ENCODE results near the gene ANKS1A. TPM values are rescaled to one million over a fixed set of nuclear protein-coding genes. Genes with fewer than 3 reads are reported as not detected.

ANKS1A gene
- total RNA-seq, 2 experiments from 2014 or later: 6.0 to 6.7 TPM

GRCh38 chr6:34950849-34951248 is 61.8 kb downstream of the ANKS1A start:
- ChIA-PET CTCF (interaction anchor here (3.0 kb wide), 1 partner anchor 189 kb away, joined by 10 read pairs; no protein-coding TSS in a partner anchor), POLR2A (interaction anchor here (1.2 kb wide), 1 partner anchor 9 kb away, joined by 5 read pairs; no protein-coding TSS in a partner anchor)
- Mint-ChIP-seq H3K4me3 (no peak overlapping the region), H3K36me3 (ENCODE audit: low read depth) (no peaks in the 10 kb centered on the region), H3K9me3 (no peaks in the 10 kb centered on the region), H3K27ac (no peak overlapping the region), H3K27me3 (no peaks in the 10 kb centered on the region), H3K4me1 (ENCODE audit: low read depth) (peaks cover 17% of the 10 kb centered on the region)
- DNase-seq: no peak
- intact Hi-C loops (cut with micrococcal nuclease): no loop called here
- ATAC-seq: no peak
- TF ChIP-seq CTCF (IDR thresholded peaks at IDR 0.05): no peak

GRCh38 chr6:34951731-34952130 is 62.7 kb downstream of the ANKS1A start:
- Mint-ChIP-seq H3K27ac (no peak overlapping the region), H3K27me3 (no peaks in the 10 kb centered on the region), H3K4me3 (no peak overlapping the region), H3K9me3 (no peaks in the 10 kb centered on the region), H3K36me3 (ENCODE audit: low read depth) (no peaks in the 10 kb centered on the region), H3K4me1 (ENCODE audit: low read depth) (peaks cover 19% of the 10 kb centered on the region)
- DNase-seq (no peak), ATAC-seq (no peak)
- ChIA-PET CTCF (interaction anchor here (3.0 kb wide), 1 partner anchor 188 kb away, joined by 10 read pairs; no protein-coding TSS in a partner anchor), POLR2A (interaction anchor here (1.2 kb wide), 1 partner anchor 9 kb away, joined by 5 read pairs; no protein-coding TSS in a partner anchor)
- intact Hi-C loops (cut with micrococcal nuclease): no loop called here
- no peak for TF ChIP-seq CTCF (IDR thresholded peaks at IDR 0.05)

- ATAC-seq (no peak), DNase-seq (no peak)
- no peak overlapping the region for H3K4me3 Mint-ChIP-seq
- H3K36me3 Mint-ChIP-seq (ENCODE audit: low read depth): no peaks in the 10 kb centered on the region
- H3K27me3 Mint-ChIP-seq: no peaks in the 10 kb centered on the region
- ChIA-PET CTCF (interaction anchor here (1.2 kb wide), 1 partner anchor 193 kb away, joined by 3 read pairs; no protein-coding TSS in a partner anchor), POLR2A (no interaction called here)
- peaks cover 17% of the 10 kb centered on the region for H3K4me1 Mint-ChIP-seq (ENCODE audit: low read depth)
- no peak for TF ChIP-seq CTCF (IDR thresholded peaks at IDR 0.05)
- intact Hi-C loops (cut with micrococcal nuclease): no loop called here
- H3K9me3 Mint-ChIP-seq: no peaks in the 10 kb centered on the region
- no peak overlapping the region for H3K27ac Mint-ChIP-seq
These were observed 64.3 kb downstream of the ANKS1A start for GRCh38 chr6:34953061-34954025.

- ChIA-PET CTCF (interaction anchor here (1.9 kb wide), 1 partner anchor 32 kb away, joined by 7 read pairs; no protein-coding TSS in a partner anchor), POLR2A (no interaction called here)
- Mint-ChIP-seq H3K36me3 (ENCODE audit: low read depth) (no peaks in the 10 kb centered on the region), H3K4me1 (ENCODE audit: low read depth) (peaks cover 14% of the 10 kb centered on the region), H3K4me3 (no peak overlapping the region), H3K27ac (peak overlapping the region; percentile 31), H3K9me3 (no peaks in the 10 kb centered on the region), H3K27me3 (no peaks in the 10 kb centered on the region)
- ATAC-seq (no peak), DNase-seq (no peak)
- no peak for TF ChIP-seq CTCF (IDR thresholded peaks at IDR 0.05)
- intact Hi-C loops (cut with micrococcal nuclease): no loop called here
These were observed 66.4 kb downstream of the ANKS1A start for GRCh38 chr6:34955442-34955841.

GRCh38 chr6:34957231-34957783 is 68.3 kb downstream of the ANKS1A start:
- no peak for ATAC-seq
- CTCF ChIA-PET: no interaction called here
- H3K36me3 Mint-ChIP-seq (ENCODE audit: low read depth): no peaks in the 10 kb centered on the region
- no peak overlapping the region for H3K27ac Mint-ChIP-seq
- no peak for DNase-seq
- no peaks in the 10 kb centered on the region for H3K27me3 Mint-ChIP-seq
- no peak for TF ChIP-seq CTCF (IDR thresholded peaks at IDR 0.05)
- H3K4me3 Mint-ChIP-seq: no peak overlapping the region
- intact Hi-C loops (cut with micrococcal nuclease): no loop called here
- peaks cover 17% of the 10 kb centered on the region for H3K4me1 Mint-ChIP-seq (ENCODE audit: low read depth)
- POLR2A ChIA-PET: no interaction called here
- no peaks in the 10 kb centered on the region for H3K9me3 Mint-ChIP-seq

Measured in activated CD8-positive, alpha-beta T cell treated with anti-CD3 and anti-CD28 coated beads for 36 hours (primary cell).